ENCODE results near the gene SACM1L.
"Not testable (repeated sequence)": the region's sequence is repeated elsewhere in the genome, so short reads cannot be mapped to it uniquely, and the experiment has no call there.

DNA sequence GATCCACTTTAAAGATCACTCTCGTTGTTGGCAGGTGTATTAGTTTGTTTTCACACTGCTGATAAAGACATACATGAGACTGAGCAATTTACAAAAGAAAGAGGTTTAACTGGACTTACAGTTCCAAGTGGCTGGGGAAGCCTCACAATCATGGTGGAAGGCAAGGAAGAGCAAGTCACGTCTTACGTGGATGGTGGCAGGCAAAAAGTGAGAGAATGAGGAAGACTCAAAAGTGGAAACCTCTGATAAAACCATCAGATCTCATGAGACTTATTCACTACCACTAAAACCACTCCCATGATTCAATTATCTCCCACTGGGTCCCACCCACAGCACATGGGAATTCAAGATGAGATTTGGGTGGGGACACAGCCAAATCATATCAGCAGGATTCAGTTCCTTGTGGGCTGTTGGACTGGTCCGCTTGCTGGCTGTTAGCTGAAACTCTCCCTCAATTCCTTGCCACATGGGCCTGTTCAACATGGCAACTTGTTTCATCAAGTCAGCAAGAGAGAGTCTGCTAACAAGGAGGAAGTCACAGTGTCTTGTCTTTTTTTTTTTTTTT lies 59.9 kb downstream of the SACM1L start:
- TF ChIP-seq CTCF, POLR2A (IDR thresholded peaks at IDR 0.05): not testable (repeated sequence)

All from tibial nerve (tissue), 3 donors.